ENCODE measurements around the gene RAPH1. TPM values are rescaled to one million over a fixed set of nuclear protein-coding genes. Genes with fewer than 3 reads are reported as not detected.

Gene RAPH1
- total RNA-seq, 1 donor from 2014 or later: 17.2 TPM

DNA sequence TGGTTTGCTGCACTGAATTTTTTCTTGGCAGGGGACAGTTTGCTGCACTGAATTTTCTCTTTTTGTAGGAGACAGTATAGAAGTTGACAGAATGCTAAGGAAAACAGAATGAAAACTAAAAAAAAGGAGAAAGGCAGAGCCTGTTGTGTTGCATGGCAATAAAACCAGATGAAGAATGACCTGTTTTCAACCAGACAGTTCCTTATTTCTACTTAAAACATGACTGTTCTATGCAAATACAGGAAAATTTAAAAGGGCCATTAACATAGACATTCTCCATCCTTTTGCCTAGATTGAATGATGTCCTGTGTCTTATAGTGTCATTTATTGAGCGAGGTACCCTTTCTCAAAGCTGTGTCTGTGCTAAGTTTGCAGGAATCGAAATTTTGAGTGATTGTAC is 173.6 kb downstream of the RAPH1 start:
- no peak for DNase-seq
- H3K9me3 ChIP-seq (replicated peaks): no peaks in the 10 kb centered on the region
- TF ChIP-seq, protein P1, sequence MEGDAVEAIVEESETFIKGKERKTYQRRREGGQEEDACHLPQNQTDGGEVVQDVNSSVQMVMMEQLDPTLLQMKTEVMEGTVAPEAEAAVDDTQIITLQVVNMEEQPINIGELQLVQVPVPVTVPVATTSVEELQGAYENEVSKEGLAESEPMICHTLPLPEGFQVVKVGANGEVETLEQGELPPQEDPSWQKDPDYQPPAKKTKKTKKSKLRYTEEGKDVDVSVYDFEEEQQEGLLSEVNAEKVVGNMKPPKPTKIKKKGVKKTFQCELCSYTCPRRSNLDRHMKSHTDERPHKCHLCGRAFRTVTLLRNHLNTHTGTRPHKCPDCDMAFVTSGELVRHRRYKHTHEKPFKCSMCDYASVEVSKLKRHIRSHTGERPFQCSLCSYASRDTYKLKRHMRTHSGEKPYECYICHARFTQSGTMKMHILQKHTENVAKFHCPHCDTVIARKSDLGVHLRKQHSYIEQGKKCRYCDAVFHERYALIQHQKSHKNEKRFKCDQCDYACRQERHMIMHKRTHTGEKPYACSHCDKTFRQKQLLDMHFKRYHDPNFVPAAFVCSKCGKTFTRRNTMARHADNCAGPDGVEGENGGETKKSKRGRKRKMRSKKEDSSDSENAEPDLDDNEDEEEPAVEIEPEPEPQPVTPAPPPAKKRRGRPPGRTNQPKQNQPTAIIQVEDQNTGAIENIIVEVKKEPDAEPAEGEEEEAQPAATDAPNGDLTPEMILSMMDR (IDR thresholded peaks at IDR 0.05; ENCODE audit: borderline replicate concordance): no peak
- intact Hi-C loops (cut with micrococcal nuclease): no loop called here
- H3K27ac ChIP-seq (replicated peaks): peak overlapping the region; percentile 50
- H3K4me1 ChIP-seq: peaks cover 30% of the 10 kb centered on the region
- H3K4me3 ChIP-seq: no peak overlapping the region
- no peaks in the 10 kb centered on the region for H3K27me3 ChIP-seq (ENCODE audit: low read depth)
- no peaks in the 10 kb centered on the region for H3K36me3 ChIP-seq

DNA sequence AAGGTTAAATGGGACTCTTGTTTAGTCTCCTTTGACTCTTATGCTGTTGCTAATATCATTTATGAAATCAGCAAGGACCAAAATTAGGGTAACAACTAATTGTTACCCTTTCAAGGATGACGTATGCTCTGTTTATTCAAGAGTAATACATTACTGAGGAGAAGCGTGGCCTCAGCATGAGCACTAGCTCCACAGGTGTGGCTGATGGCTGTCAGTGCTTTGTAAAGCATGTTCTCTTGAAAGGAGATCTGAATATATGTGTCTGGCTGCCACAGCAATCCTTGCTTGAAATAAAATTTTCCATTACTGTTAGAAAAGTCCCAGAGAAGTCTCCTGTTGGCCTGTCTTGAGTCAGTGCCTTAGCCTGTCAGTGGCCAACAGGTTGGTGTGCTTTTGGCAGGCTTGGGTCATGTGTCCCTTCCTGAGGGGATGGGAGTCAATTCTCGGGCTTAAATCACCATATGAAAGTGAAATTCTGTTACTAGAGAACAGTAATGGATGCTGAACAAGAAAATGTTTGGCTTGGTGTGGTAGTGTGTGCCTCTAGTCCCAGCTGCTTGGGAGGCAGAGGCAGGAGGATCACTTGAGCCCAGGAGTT is 174.2 kb downstream of the RAPH1 start:
- H3K4me3 ChIP-seq: no peak overlapping the region
- peak; percentile 36 for DNase-seq
- intact Hi-C loops (cut with micrococcal nuclease): no loop called here
- H3K27me3 ChIP-seq (ENCODE audit: low read depth): no peaks in the 10 kb centered on the region
- H3K4me1 ChIP-seq: peaks cover 32% of the 10 kb centered on the region
- no peaks in the 10 kb centered on the region for H3K9me3 ChIP-seq (replicated peaks)
- TF ChIP-seq, protein P1 (IDR thresholded peaks at IDR 0.05; ENCODE audit: borderline replicate concordance): no peak
- no peaks in the 10 kb centered on the region for H3K36me3 ChIP-seq
- H3K27ac ChIP-seq (replicated peaks): peak overlapping the region; percentile 50

DNA sequence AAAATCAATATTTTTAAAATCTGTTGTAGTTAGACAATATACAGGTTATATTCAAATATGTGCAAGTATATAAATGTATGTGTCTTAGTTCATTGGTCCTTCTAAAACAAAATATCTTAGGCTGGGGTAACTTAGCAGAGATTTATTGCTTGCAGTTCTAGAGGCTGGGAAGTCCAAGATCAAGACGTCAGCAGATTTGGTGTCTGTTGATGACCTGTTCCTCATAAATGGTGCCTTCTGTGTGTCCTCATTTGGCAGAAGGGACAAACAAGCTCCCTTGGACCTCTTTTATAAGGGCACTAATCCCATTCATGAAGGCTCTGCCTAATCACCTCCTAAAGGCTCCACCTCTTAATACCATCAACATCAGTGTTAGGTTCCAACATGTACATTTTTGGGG is 175.7 kb downstream of the RAPH1 start:
- Histone ChIP-seq H3K4me1 (peaks cover 39% of the 10 kb centered on the region), H3K36me3 (no peaks in the 10 kb centered on the region), H3K27me3 (ENCODE audit: low read depth) (no peaks in the 10 kb centered on the region), H3K9me3 (replicated peaks) (no peaks in the 10 kb centered on the region), H3K27ac (replicated peaks) (no peak overlapping the region), H3K4me3 (no peak overlapping the region)
- DNase-seq: no peak
- intact Hi-C loops (cut with micrococcal nuclease): no loop called here
- TF ChIP-seq, protein P1 (IDR thresholded peaks at IDR 0.05; ENCODE audit: borderline replicate concordance): no peak

DNA sequence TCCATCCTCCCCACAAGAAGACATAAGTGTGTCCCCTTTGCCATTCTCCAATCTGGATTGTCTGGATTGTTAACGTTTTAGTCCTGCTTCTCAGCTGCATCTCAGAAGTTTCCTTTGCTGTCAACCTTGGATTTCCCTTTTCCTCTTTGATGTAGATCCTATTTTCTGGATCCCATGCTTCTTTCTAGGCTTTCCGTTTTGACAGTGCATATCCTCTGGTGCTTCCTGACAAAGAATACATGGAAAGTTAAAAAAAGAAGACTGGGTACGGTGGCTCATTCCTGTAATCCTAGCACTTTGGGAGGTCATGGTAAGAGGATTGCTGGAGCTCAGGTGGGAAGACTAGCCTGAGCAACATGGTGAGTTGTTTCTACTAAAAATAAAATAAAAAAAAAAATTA is 180.1 kb downstream of the RAPH1 start:
- no peak for DNase-seq
- H3K9me3 ChIP-seq (replicated peaks): no peaks in the 10 kb centered on the region
- no peak overlapping the region for H3K4me3 ChIP-seq
- H3K27me3 ChIP-seq (ENCODE audit: low read depth): no peaks in the 10 kb centered on the region
- intact Hi-C loops (cut with micrococcal nuclease): no loop called here
- TF ChIP-seq, protein P1 (IDR thresholded peaks at IDR 0.05; ENCODE audit: borderline replicate concordance): no peak
- no peak overlapping the region for H3K27ac ChIP-seq (replicated peaks)
- H3K4me1 ChIP-seq: peaks cover 33% of the 10 kb centered on the region
- H3K36me3 ChIP-seq: peaks cover 5% of the 10 kb centered on the region

DNA sequence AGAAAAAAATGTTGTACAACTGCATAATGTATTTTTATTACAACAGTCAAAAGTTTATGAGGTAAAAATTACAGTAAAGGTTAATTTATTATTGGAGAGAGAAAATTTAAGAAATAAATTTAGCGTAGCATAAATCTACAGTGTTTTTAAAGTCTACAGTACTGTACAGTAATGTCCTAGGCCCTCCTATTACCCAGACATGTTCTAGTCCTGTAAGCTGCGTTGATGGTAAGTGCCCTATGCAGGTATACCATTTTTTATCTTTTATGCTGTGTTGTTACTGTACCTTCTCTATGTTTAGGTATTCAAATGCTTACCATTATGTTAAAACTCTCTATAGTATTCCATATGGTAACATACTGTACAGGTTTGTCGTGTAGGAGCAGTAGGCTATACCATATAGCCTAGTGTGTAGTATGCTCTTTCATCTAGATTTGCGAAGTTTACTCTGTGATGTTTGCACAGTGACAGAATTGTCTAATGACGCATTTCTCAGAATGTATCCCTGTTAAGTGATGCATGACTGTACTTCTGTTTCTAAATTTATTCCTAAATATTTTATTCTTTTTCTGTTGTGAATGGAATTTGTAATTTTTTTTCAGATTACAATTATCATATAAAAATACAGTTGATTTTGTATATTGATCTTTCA is 182.4 kb downstream of the RAPH1 start:
- TF ChIP-seq, protein P1 (IDR thresholded peaks at IDR 0.05; ENCODE audit: borderline replicate concordance): no peak
- DNase-seq: no peak
- Histone ChIP-seq H3K9me3 (replicated peaks) (no peaks in the 10 kb centered on the region), H3K4me3 (no peak overlapping the region), H3K27me3 (ENCODE audit: low read depth) (no peaks in the 10 kb centered on the region), H3K36me3 (peaks cover 10% of the 10 kb centered on the region), H3K27ac (replicated peaks) (no peak overlapping the region), H3K4me1 (peaks cover 41% of the 10 kb centered on the region)
- intact Hi-C loops (cut with micrococcal nuclease): no loop called here

Data from left ventricle myocardium inferior (tissue), 1 donor.